Mesodermal cell (in vitro differentiated cells): ENCODE results near the gene FAM43A.

Source experiments
- H3K27ac ChIP-seq: 2 replicates; pipeline ENCODE4 v1.7.0; 2013; ENCODE audit warnings: mild to moderate bottlenecking, low read depth, low read length, moderate library complexity; ENCODE audit not compliant: severe bottlenecking
- H3K36me3 ChIP-seq: 2 replicates; pipeline ENCODE4 v1.7.1; 2013; ENCODE audit warnings: mild to moderate bottlenecking, low read length, moderate library complexity; ENCODE audit not compliant: control insufficient read depth, insufficient read depth
- H3K4me1 ChIP-seq: one replicate; pipeline ENCODE4 v1.7.1; 2013; ENCODE audit warnings: mild to moderate bottlenecking, low read length; ENCODE audit not compliant: insufficient read depth, control insufficient read depth, poor library complexity, severe bottlenecking
- H3K4me3 ChIP-seq: 2 replicates; pipeline ENCODE4 v1.7.0; 2013; ENCODE audit warnings: low read length, control low read depth, mild to moderate bottlenecking; ENCODE audit not compliant: insufficient read depth, poor library complexity, severe bottlenecking; ENCODE audit errors: extremely low read depth
- H3K9me3 ChIP-seq: 2 replicates; pipeline ENCODE4 v1.7.1; 2013; ENCODE audit warnings: mild to moderate bottlenecking, low read length, moderate library complexity; ENCODE audit not compliant: control insufficient read depth
- WGBS, 2 experiments: methylation state at CpG; one replicate each; pipeline ENCODE4 v1.1.5; 2013; ENCODE audit warnings: missing lambda C conversion rate in 2 of 2; ENCODE audit not compliant: insufficient coverage in 2 of 2; 5-methylcytosine and 5-hydroxymethylcytosine counted together

FAM43A gene

DNA sequence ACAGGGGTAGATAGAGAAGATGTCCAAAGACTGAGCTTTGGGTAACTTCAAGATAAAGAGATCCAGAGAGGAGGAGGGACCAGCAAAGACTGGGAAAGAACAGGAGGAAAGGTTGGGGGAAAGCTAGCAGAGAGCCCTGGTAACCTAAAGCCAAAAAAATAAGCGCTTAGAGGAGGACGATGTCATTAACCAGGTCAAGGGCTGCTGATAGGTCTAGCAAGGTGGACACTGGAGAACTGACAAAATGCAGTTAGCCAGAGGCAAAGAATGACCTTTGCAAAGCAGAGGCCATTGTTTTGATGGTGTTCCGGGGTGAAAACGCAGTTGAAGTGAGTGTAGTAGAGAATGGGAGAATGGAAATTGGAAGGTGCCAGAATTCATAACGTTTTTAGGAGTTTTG, 39.7 kb downstream of the FAM43A start:
- peaks cover 17% of the 10 kb centered on the region for H3K4me1 ChIP-seq
- WGBS, 2 experiments = 89 to 95% methylated on average over 5 of the region's 5 CpGs
- no peaks in the 10 kb centered on the region for H3K9me3 ChIP-seq
- no peak overlapping the region for H3K4me3 ChIP-seq
- H3K36me3 ChIP-seq = no peaks in the 10 kb centered on the region
- no peak overlapping the region for H3K27ac ChIP-seq

DNA sequence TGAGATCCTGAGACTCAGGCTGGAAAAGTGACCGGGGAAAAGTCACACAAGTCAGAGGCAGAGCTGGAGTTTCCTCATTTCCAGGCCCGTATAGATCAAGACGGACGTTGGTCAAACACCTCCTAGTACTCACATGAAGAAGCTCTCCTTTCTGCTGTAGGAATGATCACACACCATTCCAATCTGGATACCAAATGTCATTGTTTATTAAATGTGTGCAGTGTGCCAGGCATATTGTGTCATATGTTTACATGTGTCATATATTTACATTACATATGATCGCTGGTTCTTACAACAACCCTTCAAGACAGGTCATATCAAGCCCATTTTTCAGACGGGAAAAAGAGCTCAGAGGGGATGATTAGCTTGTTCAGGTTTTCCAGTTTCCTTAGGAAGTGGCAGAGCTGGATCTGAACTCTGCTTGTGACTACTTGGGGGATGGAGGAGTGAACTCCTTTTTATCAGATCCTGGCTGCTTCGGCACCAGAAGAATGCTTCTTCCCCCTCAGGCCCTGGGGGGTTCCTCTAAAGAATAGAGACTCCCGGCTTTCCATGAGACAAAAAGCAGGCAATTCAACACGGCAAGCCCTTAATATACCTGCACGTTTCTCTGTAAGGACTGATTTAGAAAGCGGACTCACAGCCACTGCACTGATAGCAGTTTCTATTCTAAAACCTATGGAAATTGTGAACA, 41.9 kb downstream of the FAM43A start:
- no peaks in the 10 kb centered on the region for H3K36me3 ChIP-seq
- 74 to 81% methylated on average over 5 to 8 of the region's 11 CpGs for WGBS, 2 experiments
- H3K9me3 ChIP-seq = no peaks in the 10 kb centered on the region
- no peak overlapping the region for H3K4me3 ChIP-seq
- H3K4me1 ChIP-seq = peaks cover 17% of the 10 kb centered on the region
- H3K27ac ChIP-seq = no peak overlapping the region

DNA sequence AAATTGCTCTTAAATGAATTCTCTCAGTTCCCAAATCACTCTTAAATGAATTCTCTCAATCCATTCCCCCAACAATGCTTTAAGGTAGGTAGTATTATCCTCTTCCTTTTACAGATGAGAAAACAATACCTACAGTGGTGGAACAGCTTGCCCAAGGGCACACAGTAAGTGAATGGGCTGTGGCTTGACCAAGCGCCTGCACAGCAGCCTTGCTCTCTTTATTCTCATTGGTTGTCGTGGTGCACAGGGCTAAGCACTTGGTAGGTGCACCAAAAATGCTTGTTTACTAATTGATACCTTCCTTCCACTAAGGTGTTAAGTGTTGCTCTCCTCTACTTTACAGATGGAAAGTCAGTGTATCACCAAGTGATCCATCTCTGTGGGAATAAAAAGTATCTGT, 43.3 kb downstream of the FAM43A start:
- H3K36me3 ChIP-seq = no peaks in the 10 kb centered on the region
- WGBS, 2 experiments = 76 to 93% methylated on average over 2 of the region's 2 CpGs
- H3K27ac ChIP-seq = no peak overlapping the region
- H3K4me1 ChIP-seq = peaks cover 16% of the 10 kb centered on the region
- H3K9me3 ChIP-seq = no peaks in the 10 kb centered on the region
- H3K4me3 ChIP-seq = no peak overlapping the region

DNA sequence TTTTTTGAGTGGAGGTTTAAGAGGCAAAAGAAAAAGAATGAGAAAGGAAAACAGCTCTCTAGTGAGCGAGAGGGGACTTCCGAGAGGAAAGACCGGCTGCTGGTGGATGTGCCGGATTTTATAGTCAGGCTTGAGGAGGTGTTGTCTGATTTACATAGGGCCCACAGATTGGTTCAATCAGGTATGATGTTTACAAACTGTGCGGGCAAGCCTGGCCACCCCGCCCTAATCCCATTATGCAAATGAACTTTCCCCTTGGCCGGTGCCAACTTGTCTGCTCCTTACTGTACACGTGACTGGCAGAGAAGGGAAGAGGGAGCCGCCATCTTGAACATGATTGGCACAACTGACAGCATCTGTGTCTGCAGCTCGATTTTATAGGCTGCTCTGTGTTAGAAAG, 44.7 kb downstream of the FAM43A start:
- 55 to 80% methylated on average over 7 of the region's 10 CpGs for WGBS, 2 experiments
- Histone ChIP-seq H3K4me3 (no peak overlapping the region), H3K27ac (no peak overlapping the region), H3K4me1 (peaks cover 15% of the 10 kb centered on the region), H3K36me3 (no peaks in the 10 kb centered on the region), H3K9me3 (no peaks in the 10 kb centered on the region)

DNA sequence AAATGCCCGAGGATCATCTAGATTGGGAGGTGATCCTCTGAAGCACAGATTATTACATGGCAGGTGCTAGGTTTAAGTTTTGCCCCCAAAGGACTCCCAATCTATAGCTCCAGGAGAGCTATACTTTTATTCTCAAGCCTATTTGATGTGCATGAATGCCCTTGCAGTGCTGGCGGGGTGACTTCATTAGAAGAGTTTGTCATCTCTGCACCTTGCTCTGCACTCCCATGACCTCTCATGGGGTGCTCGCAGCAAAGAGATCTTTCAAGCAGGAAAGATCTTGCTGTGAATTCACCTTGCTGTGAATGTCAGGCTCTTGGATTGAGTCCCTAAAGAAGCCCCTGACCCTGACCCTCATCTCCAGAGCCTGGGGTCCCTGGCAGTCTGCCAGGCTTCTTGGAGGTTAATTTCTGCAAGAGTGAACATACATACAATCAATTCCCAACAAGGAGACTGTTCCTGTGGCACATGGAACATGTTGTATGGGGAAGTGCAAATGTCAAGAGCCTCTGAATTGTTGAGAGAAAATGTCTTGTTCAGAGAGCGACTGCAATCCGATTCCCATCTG, 45.9 kb downstream of the FAM43A start:
- H3K4me1 ChIP-seq = peaks cover 15% of the 10 kb centered on the region
- no peak overlapping the region for H3K4me3 ChIP-seq
- H3K9me3 ChIP-seq = no peaks in the 10 kb centered on the region
- no peaks in the 10 kb centered on the region for H3K36me3 ChIP-seq
- WGBS, 2 experiments = 92 to 95% methylated on average over 3 to 5 of the region's 5 CpGs
- no peak overlapping the region for H3K27ac ChIP-seq

DNA sequence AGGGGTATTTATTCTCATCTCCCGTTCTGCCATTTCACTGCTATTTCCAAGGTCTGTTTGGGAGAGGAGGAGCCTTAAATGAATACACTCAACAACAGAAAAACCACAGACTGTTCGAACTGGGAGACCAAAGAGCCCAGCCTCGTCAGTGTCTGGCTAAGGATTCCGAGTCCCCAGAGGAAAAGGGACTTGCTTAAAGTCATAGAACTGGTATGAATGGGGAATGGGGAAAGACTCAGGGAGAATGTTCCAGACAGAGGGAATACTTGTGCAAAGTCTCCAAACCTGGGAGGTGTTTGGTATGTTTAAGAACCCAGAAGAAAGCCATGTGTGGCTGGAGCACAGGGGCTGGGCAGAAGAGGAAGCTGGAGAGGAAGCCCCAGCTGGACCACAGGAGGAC, 46.9 kb downstream of the FAM43A start:
- 79 to 83% methylated on average over 3 of the region's 4 CpGs for WGBS, 2 experiments
- Histone ChIP-seq H3K4me1 (peaks cover 18% of the 10 kb centered on the region), H3K27ac (no peak overlapping the region), H3K36me3 (no peaks in the 10 kb centered on the region), H3K9me3 (no peaks in the 10 kb centered on the region), H3K4me3 (no peak overlapping the region)

DNA sequence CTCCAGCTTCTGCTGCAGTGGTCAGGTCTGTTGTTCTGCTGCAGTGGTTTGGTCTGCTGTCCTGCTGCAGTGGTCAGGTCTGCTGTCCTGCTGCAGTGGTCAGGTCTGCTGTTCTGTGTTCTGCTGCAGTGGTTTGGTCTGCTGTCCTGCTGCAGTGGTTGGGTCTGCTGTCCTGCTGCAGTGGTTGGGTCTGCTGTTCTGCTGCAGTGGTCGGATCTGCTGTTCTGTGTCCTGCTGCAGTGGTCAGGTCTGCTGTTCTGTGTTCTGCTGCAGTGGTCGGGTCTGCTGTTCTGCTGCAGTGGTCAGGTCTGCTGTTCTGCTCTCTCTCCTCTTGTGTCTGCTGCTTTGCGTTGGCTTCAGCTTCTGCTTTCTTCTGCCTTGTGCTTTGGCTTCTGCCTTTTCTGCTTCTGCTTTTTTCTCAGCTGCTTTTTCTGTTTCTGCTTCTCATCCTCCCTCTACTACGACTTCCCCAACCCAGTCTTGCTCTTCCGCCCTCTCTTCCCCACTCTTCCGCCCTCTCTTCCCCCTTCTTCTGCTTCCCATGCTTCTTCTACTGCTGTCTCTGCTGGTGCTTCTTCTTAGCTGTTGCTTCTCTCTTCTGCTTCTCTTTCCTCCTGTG, 50.7 kb downstream of the FAM43A start:
- 89 to 95% methylated on average over 5 to 6 of the region's 6 CpGs for WGBS, 2 experiments
- H3K4me3 ChIP-seq = no peak overlapping the region
- no peak overlapping the region for H3K27ac ChIP-seq
- peaks cover 33% of the 10 kb centered on the region for H3K4me1 ChIP-seq
- no peaks in the 10 kb centered on the region for H3K36me3 ChIP-seq
- no peaks in the 10 kb centered on the region for H3K9me3 ChIP-seq

DNA sequence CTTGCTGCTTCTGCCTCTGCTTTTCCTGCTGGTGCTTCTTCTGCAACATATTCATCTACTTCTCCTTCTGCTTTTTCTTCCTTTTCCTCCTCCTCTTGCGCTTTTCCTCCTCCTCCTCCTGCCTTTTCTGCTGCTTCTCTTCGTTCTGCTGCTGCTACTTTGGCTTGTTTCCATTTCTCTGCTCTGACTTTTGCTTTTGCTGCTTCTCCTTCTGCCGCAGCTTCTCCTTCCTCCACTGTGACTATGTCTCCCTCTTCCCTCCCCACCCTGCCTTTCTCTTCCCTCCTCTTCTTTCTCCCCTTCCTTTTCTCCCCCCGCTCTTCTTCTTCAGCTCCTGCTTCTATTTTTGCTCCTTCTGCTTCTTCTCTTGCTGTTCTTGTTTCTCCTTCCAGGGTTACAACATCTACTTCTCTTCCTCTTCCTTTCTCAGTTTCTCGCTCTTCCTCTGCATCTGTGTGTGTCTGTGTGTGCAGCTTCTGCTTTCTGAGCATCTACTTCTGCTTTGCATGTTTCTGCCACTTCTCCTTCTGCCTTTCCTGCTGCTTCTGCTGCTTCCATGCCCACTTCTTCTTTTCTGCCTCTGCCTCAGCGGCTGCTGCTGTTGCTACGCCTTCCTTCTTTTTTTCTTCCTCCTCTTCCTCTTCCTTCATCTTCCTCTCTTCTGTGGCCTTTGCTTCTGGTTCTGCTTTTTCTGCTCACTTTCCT, 51.4 kb downstream of the FAM43A start:
- peaks cover 38% of the 10 kb centered on the region for H3K4me1 ChIP-seq
- H3K27ac ChIP-seq = no peak overlapping the region
- no peaks in the 10 kb centered on the region for H3K36me3 ChIP-seq
- no peak overlapping the region for H3K4me3 ChIP-seq
- no peaks in the 10 kb centered on the region for H3K9me3 ChIP-seq
- 89 to 93% methylated on average over 6 to 7 of the region's 7 CpGs for WGBS, 2 experiments
